ENCODE results near the gene GUCY2D.
A peak's percentile ranks its signal among the peaks of the same experiment; 100 is the strongest.
"Not testable (repeated sequence)": the region's sequence is repeated elsewhere in the genome, so short reads cannot be mapped to it uniquely, and the experiment has no call there.

Gene GUCY2D
- total RNA-seq, result 0 reads per million in 3 donors

DNA sequence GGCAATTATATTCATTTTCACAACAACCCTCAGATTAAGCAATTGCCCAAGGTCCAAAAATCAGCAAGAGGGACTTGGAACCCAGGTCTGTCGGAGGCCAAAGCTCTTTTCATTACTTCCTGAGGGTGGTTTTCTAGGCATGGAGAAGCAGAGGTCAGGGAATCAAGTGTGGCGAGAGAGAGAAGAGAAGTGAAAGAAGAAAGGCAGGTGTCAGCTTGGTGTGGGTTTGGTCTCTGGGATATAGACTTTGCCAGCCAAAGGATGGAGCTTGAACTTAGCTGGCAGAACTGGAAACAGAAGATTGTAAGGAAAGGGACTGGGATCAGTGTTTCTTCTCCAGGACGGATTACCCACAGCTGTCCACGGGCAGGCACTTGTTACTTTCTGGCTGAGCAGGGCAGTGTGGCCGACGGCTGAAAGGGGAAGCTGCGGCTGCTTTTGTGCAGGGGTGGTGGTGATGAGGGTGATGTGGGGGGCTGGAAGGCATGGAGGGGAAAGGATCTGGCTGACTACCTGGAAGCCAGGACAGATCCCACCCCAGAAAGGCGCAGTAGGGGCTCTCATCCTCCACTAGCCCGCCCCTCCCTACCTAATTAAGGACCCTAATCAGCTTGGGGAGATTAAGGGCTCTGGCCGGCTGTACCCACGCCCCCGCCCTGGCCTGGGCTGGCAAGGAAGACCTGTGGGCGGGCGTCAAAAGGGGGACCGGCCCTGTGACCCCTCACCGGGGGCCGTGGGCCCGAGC is at the start of gene GUCY2D:
Gene GUCY2D (plus strand): TSS at position 640 of the 745 bp plus-strand sequence. CDS start 433 bp downstream, outside the sequence.
- H3K36me3 ChIP-seq (ENCODE audit: control insufficient read depth, insufficient read depth, low read length), result no peaks in the 10 kb centered on the region
- H3K9me3 ChIP-seq (ENCODE audit: control insufficient read depth, low read length), result no peaks in the 10 kb centered on the region
- peaks cover 22% of the 10 kb centered on the region for H3K27me3 ChIP-seq (replicated peaks; ENCODE audit: control insufficient read depth, insufficient read depth, low read length, poor library complexity, severe bottlenecking)
- H3K27ac ChIP-seq (ENCODE audit: insufficient read depth, low read length, poor library complexity, severe bottlenecking), result no peak within 1 kb of the TSS
- peaks cover 12% of the 10 kb centered on the region for H3K4me1 ChIP-seq (ENCODE audit: control insufficient read depth, insufficient read depth, low read length, poor library complexity, severe bottlenecking)
- H3K4me3 ChIP-seq (ENCODE audit: insufficient read depth, low read depth, low read length, poor library complexity, severe bottlenecking), result peak within 1 kb of the TSS; percentile 35
- DNase-seq, result no peak

DNA sequence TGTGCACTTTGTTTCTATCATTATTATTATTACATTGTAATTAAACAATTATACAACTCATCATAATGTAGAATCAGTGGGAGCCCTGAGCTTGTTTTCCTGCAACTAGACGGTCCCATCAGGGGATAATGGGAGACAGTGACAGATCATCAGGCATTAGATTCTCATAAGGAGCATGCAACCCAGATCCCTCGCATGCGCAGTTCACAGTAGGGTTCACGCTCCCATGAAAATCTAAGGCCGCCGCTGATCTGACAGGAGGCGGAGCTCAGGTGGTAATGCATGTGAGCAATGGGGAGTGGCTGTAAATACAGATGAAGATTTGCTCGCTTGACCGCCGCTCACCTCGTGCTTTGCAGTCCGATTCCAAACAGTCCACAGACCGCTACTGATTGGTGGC is 49.1 kb upstream of the GUCY2D start:
- not testable (repeated sequence) for H3K4me1 ChIP-seq (ENCODE audit: control insufficient read depth, insufficient read depth, low read length, poor library complexity, severe bottlenecking); H3K9me3 ChIP-seq (ENCODE audit: control insufficient read depth, low read length); H3K4me3 ChIP-seq (ENCODE audit: insufficient read depth, low read depth, low read length, poor library complexity, severe bottlenecking); DNase-seq; H3K36me3 ChIP-seq (ENCODE audit: control insufficient read depth, insufficient read depth, low read length); H3K27ac ChIP-seq (ENCODE audit: insufficient read depth, low read length, poor library complexity, severe bottlenecking); H3K27me3 ChIP-seq (replicated peaks; ENCODE audit: control insufficient read depth, insufficient read depth, low read length, poor library complexity, severe bottlenecking)

DNA sequence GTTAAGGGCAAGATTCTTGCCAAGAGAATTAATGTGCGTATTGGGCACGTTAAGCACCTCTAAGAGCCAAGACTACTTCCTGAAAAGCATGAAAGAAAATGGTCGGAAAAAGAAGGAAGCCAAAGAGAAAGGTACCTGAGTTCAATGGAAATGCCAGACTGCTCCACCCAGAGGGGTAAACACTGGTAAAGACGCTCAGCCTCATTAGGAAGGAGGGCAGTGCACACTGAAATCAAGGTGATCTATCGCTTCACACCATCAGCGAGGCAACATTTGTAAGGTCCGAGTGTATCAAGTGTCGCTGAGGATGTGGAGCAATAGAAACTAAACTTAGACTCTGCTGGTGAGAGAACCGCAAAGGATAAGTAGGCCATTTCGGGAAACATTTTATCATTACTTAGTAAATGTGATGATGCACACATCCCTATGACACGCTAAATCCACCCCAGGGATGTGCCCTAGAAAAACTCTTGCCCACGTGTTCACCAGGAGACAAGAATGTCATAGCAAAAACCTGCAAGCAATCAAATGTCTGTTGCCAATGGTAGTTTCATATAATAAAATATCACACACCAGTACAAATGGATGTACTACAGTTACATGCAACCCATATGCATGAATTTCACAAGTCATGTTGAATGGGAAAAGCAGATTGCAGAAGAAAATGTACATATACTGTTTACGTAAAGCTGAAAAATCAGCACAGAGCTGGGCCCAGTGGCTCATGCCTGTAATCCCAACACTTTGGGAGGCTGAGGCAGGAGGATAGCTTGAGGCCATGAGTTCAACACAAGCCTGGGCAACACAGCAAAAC is 46.8 kb upstream of the GUCY2D start:
- no peaks in the 10 kb centered on the region for H3K4me1 ChIP-seq (ENCODE audit: control insufficient read depth, insufficient read depth, low read length, poor library complexity, severe bottlenecking)
- H3K4me3 ChIP-seq (ENCODE audit: insufficient read depth, low read depth, low read length, poor library complexity, severe bottlenecking), result no peak overlapping the region
- no peaks in the 10 kb centered on the region for H3K36me3 ChIP-seq (ENCODE audit: control insufficient read depth, insufficient read depth, low read length)
- no peak overlapping the region for H3K27ac ChIP-seq (ENCODE audit: insufficient read depth, low read length, poor library complexity, severe bottlenecking)
- H3K9me3 ChIP-seq (ENCODE audit: control insufficient read depth, low read length), result no peaks in the 10 kb centered on the region
- DNase-seq, result no peak
- H3K27me3 ChIP-seq (replicated peaks; ENCODE audit: control insufficient read depth, insufficient read depth, low read length, poor library complexity, severe bottlenecking), result no peaks in the 10 kb centered on the region

DNA sequence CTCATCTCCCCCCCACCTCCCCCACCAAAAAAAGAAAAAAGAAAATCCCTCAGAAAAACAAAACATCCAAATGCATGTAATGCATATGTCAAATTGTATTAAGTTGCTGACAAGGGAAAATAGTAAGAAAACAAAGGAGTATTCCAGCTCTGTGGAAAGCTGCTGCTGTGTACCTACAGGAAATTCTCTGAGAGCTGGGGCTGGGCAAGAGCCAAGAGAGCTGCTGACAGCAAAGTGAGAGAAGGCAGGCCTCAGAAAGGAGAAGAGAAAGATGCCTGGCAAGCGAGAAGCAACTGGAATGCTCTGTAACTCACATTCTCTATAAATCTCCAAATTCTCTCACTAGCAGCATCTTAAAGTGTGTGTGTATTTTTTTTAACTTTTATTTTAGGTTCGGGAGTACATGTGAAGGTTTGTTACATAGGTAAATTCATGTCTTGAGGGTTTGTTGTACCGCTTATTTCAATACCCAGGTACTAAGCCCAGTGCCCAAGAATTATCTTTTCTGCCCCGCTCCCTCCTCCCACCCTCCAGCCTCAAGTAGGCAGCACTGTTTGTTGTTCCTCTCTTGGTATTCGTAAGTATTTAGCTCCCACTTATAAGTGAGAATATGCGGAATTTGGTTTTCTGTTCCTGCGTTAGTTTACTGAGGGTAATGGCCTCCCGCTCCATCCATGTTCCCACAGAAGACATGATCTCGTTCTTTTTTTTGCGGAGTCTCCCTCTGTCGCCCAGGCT is 46.0 kb upstream of the GUCY2D start:
- peaks cover 3% of the 10 kb centered on the region for H3K27me3 ChIP-seq (replicated peaks; ENCODE audit: control insufficient read depth, insufficient read depth, low read length, poor library complexity, severe bottlenecking)
- H3K4me1 ChIP-seq (ENCODE audit: control insufficient read depth, insufficient read depth, low read length, poor library complexity, severe bottlenecking), result no peaks in the 10 kb centered on the region
- DNase-seq, result no peak
- H3K4me3 ChIP-seq (ENCODE audit: insufficient read depth, low read depth, low read length, poor library complexity, severe bottlenecking), result no peak overlapping the region
- H3K9me3 ChIP-seq (ENCODE audit: control insufficient read depth, low read length), result no peaks in the 10 kb centered on the region
- H3K27ac ChIP-seq (ENCODE audit: insufficient read depth, low read length, poor library complexity, severe bottlenecking), result no peak overlapping the region
- no peaks in the 10 kb centered on the region for H3K36me3 ChIP-seq (ENCODE audit: control insufficient read depth, insufficient read depth, low read length)

DNA sequence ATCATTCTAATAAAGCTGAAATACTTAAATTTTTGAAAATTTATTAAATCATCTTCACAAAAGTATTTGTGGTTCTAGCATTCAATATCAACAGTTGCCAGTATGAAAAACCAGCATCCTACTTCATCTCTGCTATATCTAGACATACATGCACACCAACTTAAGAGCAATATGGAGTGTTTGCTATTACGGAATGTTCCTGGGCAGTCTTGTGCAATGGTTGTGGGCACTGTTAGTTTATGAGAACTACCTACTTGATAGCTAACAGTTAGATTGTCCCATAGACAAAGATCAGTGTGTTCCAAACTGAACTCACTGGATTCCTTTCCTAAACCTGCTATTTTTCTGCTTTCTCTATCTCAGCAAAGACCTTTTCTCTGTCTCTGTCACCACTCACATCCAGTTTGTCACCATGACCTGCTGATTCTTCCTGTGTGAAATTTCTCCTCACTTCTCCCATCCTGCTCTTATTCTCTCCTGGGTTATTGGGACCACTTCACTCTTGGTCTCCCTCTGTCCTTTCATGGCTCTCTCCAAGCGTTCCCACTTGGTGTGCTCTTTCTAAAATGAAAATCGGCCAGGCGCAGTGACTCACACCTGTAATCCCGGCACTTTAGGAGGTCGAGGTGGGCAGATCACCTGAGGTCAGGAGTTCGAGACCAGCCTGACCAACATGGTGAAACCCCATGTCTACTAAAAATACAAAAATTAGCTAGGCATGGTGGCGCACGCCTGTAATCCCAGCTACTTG is 42.7 kb upstream of the GUCY2D start:
- no peaks in the 10 kb centered on the region for H3K9me3 ChIP-seq (ENCODE audit: control insufficient read depth, low read length)
- H3K4me1 ChIP-seq (ENCODE audit: control insufficient read depth, insufficient read depth, low read length, poor library complexity, severe bottlenecking), result no peaks in the 10 kb centered on the region
- H3K36me3 ChIP-seq (ENCODE audit: control insufficient read depth, insufficient read depth, low read length), result no peaks in the 10 kb centered on the region
- DNase-seq, result no peak
- H3K27me3 ChIP-seq (replicated peaks; ENCODE audit: control insufficient read depth, insufficient read depth, low read length, poor library complexity, severe bottlenecking), result peaks cover 3% of the 10 kb centered on the region
- H3K27ac ChIP-seq (ENCODE audit: insufficient read depth, low read length, poor library complexity, severe bottlenecking), result no peak overlapping the region
- no peak overlapping the region for H3K4me3 ChIP-seq (ENCODE audit: insufficient read depth, low read depth, low read length, poor library complexity, severe bottlenecking)

DNA sequence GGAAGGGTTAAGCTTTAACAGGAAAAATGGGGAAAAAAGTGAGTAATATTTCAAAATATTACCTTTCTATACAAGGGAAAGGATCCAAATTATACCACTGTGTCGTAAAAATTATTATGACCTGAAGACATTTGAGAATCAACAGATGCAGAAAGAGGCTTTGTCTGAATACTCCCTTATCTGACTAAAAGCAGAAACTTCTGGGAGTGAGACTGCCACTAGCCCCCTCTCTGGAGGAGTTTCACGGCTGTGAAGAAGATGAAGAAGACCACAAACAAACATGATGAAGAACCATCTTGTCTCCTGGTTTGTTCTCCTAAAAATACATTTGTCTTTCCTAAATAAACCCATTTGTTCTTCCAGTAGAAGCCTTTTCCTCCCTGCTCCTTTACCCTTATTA is 41.0 kb upstream of the GUCY2D start:
- peaks cover 3% of the 10 kb centered on the region for H3K27me3 ChIP-seq (replicated peaks; ENCODE audit: control insufficient read depth, insufficient read depth, low read length, poor library complexity, severe bottlenecking)
- no peak for DNase-seq
- H3K9me3 ChIP-seq (ENCODE audit: control insufficient read depth, low read length), result no peaks in the 10 kb centered on the region
- H3K27ac ChIP-seq (ENCODE audit: insufficient read depth, low read length, poor library complexity, severe bottlenecking), result no peak overlapping the region
- no peaks in the 10 kb centered on the region for H3K4me1 ChIP-seq (ENCODE audit: control insufficient read depth, insufficient read depth, low read length, poor library complexity, severe bottlenecking)
- H3K36me3 ChIP-seq (ENCODE audit: control insufficient read depth, insufficient read depth, low read length), result no peaks in the 10 kb centered on the region
- H3K4me3 ChIP-seq (ENCODE audit: insufficient read depth, low read depth, low read length, poor library complexity, severe bottlenecking), result no peak overlapping the region

DNA sequence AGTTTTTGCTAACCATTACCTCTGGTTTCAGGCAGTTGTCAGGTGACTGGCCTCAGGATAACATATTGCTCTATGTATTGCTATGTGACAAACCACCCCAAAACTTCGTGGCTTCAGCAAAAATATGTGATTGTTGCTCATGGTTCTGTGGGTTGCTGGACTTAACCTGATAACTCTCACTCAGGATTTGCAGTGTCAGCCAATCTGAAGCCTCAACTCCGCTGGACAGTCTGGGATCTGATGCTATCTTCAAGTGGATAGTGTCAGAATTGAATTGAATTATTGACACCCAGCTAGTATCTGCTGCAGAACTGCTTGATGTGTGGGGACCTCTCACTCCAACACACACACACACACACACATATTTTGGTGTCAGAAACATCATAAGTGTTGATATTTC is 34.7 kb upstream of the GUCY2D start:
- Histone ChIP-seq H3K4me1 (ENCODE audit: control insufficient read depth, insufficient read depth, low read length, poor library complexity, severe bottlenecking) (no peaks in the 10 kb centered on the region), H3K27me3 (replicated peaks; ENCODE audit: control insufficient read depth, insufficient read depth, low read length, poor library complexity, severe bottlenecking) (no peaks in the 10 kb centered on the region), H3K9me3 (ENCODE audit: control insufficient read depth, low read length) (no peaks in the 10 kb centered on the region), H3K27ac (ENCODE audit: insufficient read depth, low read length, poor library complexity, severe bottlenecking) (no peak overlapping the region), H3K4me3 (ENCODE audit: insufficient read depth, low read depth, low read length, poor library complexity, severe bottlenecking) (no peak overlapping the region), H3K36me3 (ENCODE audit: control insufficient read depth, insufficient read depth, low read length) (no peaks in the 10 kb centered on the region)
- no peak for DNase-seq

DNA sequence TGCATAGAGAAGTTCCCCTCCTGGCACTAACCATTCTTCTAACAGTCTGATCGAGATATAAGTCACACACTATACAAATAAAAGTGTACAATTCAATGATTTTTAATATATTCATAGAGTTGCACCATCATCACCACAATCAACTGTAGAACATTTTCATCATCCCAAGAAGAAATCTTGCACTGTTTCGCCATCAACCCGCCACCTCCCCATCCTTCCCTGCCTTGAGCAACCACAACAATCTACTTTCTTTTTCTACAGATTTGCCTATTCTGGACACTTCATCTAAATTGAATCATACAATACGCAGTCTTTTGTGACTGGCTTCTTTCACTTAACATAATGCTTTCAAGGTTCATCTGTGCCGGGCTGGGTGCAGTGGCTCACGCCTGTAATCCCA is 33.0 kb upstream of the GUCY2D start:
- Histone ChIP-seq H3K36me3 (ENCODE audit: control insufficient read depth, insufficient read depth, low read length) (no peaks in the 10 kb centered on the region), H3K9me3 (ENCODE audit: control insufficient read depth, low read length) (peaks cover under 1% of the 10 kb centered on the region), H3K27ac (ENCODE audit: insufficient read depth, low read length, poor library complexity, severe bottlenecking) (no peak overlapping the region), H3K27me3 (replicated peaks; ENCODE audit: control insufficient read depth, insufficient read depth, low read length, poor library complexity, severe bottlenecking) (no peaks in the 10 kb centered on the region), H3K4me3 (ENCODE audit: insufficient read depth, low read depth, low read length, poor library complexity, severe bottlenecking) (no peak overlapping the region), H3K4me1 (ENCODE audit: control insufficient read depth, insufficient read depth, low read length, poor library complexity, severe bottlenecking) (no peaks in the 10 kb centered on the region)
- no peak for DNase-seq

DNA sequence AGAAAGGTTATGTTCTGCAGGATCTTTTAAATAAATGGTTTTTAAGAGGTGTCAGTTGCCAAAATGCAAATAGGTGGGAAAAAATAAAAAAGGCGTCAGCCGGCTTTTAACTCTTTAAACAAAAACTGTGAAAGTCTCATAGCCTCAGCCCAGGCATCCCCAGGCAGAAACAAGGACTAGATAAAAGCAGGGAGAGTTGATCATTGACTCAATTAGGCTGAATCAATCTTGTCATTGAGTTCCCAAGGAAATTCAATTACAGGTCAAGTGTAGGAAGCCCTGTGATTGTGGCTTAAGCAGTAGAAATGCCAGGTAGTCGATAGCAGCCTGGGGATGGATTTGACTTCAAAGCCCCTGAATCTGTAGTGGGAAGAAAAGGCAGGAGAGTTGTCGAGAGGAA is 30.8 kb upstream of the GUCY2D start:
- H3K4me1 ChIP-seq (ENCODE audit: control insufficient read depth, insufficient read depth, low read length, poor library complexity, severe bottlenecking), result no peaks in the 10 kb centered on the region
- H3K27me3 ChIP-seq (replicated peaks; ENCODE audit: control insufficient read depth, insufficient read depth, low read length, poor library complexity, severe bottlenecking), result no peaks in the 10 kb centered on the region
- no peak overlapping the region for H3K4me3 ChIP-seq (ENCODE audit: insufficient read depth, low read depth, low read length, poor library complexity, severe bottlenecking)
- no peak overlapping the region for H3K27ac ChIP-seq (ENCODE audit: insufficient read depth, low read length, poor library complexity, severe bottlenecking)
- no peak for DNase-seq
- H3K9me3 ChIP-seq (ENCODE audit: control insufficient read depth, low read length), result peaks cover 10% of the 10 kb centered on the region
- H3K36me3 ChIP-seq (ENCODE audit: control insufficient read depth, insufficient read depth, low read length), result no peaks in the 10 kb centered on the region
